ENCODE results near the gene DDA1. TPM values are rescaled to one million over a fixed set of nuclear protein-coding genes. Genes with fewer than 3 reads are reported as not detected.

Gene DDA1
- total and polyA plus RNA-seq, 9 of the 15 experiments (the other 6 are each of a cell fraction or from before 2014, with no cell fraction given), result 1.4 to 83.8 (median 33.8) TPM

- TF ChIP-seq ZNF592 (IDR thresholded peaks at IDR 0.05) (no peak), CCNT2 (IDR thresholded peaks at IDR 0.05; ENCODE audit: borderline replicate concordance, extremely low read depth, insufficient read length, low read depth, low read length) (no peak), JUNB (CRISPR knock-in tag; conservative IDR thresholded peaks at IDR 0.05) (no peak), KDM2B (CRISPR knock-in tag; IDR thresholded peaks at IDR 0.05) (no peak), SIX5 (IDR thresholded peaks at IDR 0.05; ENCODE audit: borderline replicate concordance in 1 of 2, insufficient read depth in 1 of 2, low read depth in 1 of 2, low read length in 2 of 2) (no peak), RBFOX2 (IDR thresholded peaks at IDR 0.05; ENCODE audit: low read depth, low read length) (peak; percentile 14; the same call in 1 of the 2 replicates), FOXO4 (CRISPR knock-in tag; IDR thresholded peaks at IDR 0.05) (no peak), SMARCC2 (IDR thresholded peaks at IDR 0.05; ENCODE audit: low read depth) (no peak), ESRRA (IDR thresholded peaks at IDR 0.05; ENCODE audit: borderline replicate concordance, low read depth) (no peak), TBL1XR1 (IDR thresholded peaks at IDR 0.05; ENCODE audit: low read length in 2 of 2) (no peak), CBX5 (IDR thresholded peaks at IDR 0.05; ENCODE audit: borderline replicate concordance, low read depth) (no peak), RAD21 (CRISPR knock-in tag; conservative IDR thresholded peaks at IDR 0.05 in 1 of 2, IDR thresholded peaks at IDR 0.05 in 1 of 2) (no peak), GATAD2A (IDR thresholded peaks at IDR 0.05) (no peak)
- TF ChIP-seq, protein P1, sequence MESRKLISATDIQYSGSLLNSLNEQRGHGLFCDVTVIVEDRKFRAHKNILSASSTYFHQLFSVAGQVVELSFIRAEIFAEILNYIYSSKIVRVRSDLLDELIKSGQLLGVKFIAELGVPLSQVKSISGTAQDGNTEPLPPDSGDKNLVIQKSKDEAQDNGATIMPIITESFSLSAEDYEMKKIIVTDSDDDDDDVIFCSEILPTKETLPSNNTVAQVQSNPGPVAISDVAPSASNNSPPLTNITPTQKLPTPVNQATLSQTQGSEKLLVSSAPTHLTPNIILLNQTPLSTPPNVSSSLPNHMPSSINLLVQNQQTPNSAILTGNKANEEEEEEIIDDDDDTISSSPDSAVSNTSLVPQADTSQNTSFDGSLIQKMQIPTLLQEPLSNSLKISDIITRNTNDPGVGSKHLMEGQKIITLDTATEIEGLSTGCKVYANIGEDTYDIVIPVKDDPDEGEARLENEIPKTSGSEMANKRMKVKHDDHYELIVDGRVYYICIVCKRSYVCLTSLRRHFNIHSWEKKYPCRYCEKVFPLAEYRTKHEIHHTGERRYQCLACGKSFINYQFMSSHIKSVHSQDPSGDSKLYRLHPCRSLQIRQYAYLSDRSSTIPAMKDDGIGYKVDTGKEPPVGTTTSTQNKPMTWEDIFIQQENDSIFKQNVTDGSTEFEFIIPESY (CRISPR knock-in tag; IDR thresholded peaks at IDR 0.05), result 0 out of 2 replicates have a peak, but pooled peaks have one; percentile 9
These were observed 8.3 kb upstream of the DDA1 start (continued) for GRCh38 chr19:17300992-17301619.

All from K562 (cell line).